Endothelial cell of umbilical vein (primary cell): Measurements from ENCODE around the gene TRIM10. TPM values are rescaled to one million over a fixed set of nuclear protein-coding genes. Genes with fewer than 3 reads are reported as not detected.

Source experiments
- BruUV-seq: library from RNA; stranded (reverse); fragments of 400-500 nt; replicated peaks from 2 replicates; lab custom pipeline; 2021; lab: Mats Ljungman, UMichigan
- CTCF ChIA-PET: fragments of 300-600, 350-600 bp; sonication (Branson Sonifier 250); formaldehyde crosslinking; loops from one replicate; lab custom pipeline; 2021; ENCODE audit warnings: antibody characterized with exemption, inconsistent platforms; lab: Charles Lee
- POLR2A ChIA-PET: fragments of 300-600, 350-600 bp; sonication (Branson Sonifier 250); formaldehyde crosslinking; loops from one replicate; lab custom pipeline; 2021; ENCODE audit warnings: antibody characterized with exemption, inconsistent platforms; lab: Charles Lee
- DNase-seq: peaks from one replicate; pipeline ENCODE4 v3.0.0-alpha.2; 2011; ENCODE audit warnings: low read depth, low spot score
- FAIRE-seq: peaks from 2 replicates; lab custom pipeline; 2011; peaks lifted over from hg19 to GRCh38; lab: Jason Lieb, UNC
- H2AFZ ChIP-seq: 2 replicates; pipeline ENCODE4 v1.6.0; 2012; ENCODE audit warnings: low read depth, low read length, control low read depth, inconsistent platforms
- H3K27ac ChIP-seq: 2 replicates; pipeline ENCODE4 v1.5.1; 2011; ENCODE audit warnings: low read depth, mild to moderate bottlenecking, control low read depth, low read length, moderate library complexity; ENCODE audit not compliant: insufficient read depth
- H3K27me3 ChIP-seq, 2 experiments: 2 replicates each; pipeline versions ENCODE4 v1.6.0 to v1.6.1; 2011; ENCODE audit warnings: low read length in 2 of 2, mixed read lengths in 1 of 2; ENCODE audit not compliant: control insufficient read depth in 2 of 2, insufficient read depth in 2 of 2
- H3K36me3 ChIP-seq, 2 experiments: 2 replicates in 1 of 2; 3 replicates in 1 of 2; pipeline ENCODE4 v1.5.1; 2011; ENCODE audit warnings: low read length in 2 of 2, mild to moderate bottlenecking in 1 of 2, moderate library complexity in 1 of 2; ENCODE audit not compliant: control insufficient read depth in 2 of 2, insufficient read depth in 2 of 2; ENCODE audit errors: extremely low read depth in 1 of 2
- H3K4me1 ChIP-seq: 3 replicates; pipeline ENCODE4 v1.5.1; 2011; ENCODE audit warnings: mild to moderate bottlenecking, low read length; ENCODE audit not compliant: control insufficient read depth, insufficient read depth; ENCODE audit errors: extremely low read depth
- H3K4me2 ChIP-seq: 2 replicates; pipeline ENCODE4 v1.6.1; 2011; ENCODE audit warnings: low read length, control low read depth, mixed read lengths; ENCODE audit not compliant: insufficient read depth
- H3K4me3 ChIP-seq, 3 experiments: fragments of 200-600 bp in 1 of 3; sonication (generic), shearing (Covaris generic) in 1 of 3; replicated peaks in 1 of 3; 2 replicates each; pipeline ENCODE4 v1.5.1; 2011 to 2016; ENCODE audit warnings: control low read depth in 3 of 3, low read length in 3 of 3, mild to moderate bottlenecking in 2 of 3, inconsistent platforms in 1 of 3, low read depth in 1 of 3, moderate library complexity in 1 of 3; ENCODE audit not compliant: insufficient read depth in 1 of 3
- H3K79me2 ChIP-seq: 2 replicates; pipeline ENCODE4 v1.6.0; 2012; ENCODE audit warnings: low read length, inconsistent platforms; ENCODE audit not compliant: control insufficient read depth, insufficient read depth
- H3K9ac ChIP-seq: replicated peaks from 2 replicates; pipeline ENCODE3; 2011; ENCODE audit warnings: low read length, control low read depth; ENCODE audit not compliant: insufficient read depth; ENCODE audit errors: extremely low read depth
- H3K9me1 ChIP-seq: replicated peaks from 3 replicates; pipeline ENCODE4 v1.6.0; 2011; ENCODE audit warnings: mild to moderate bottlenecking, low read length; ENCODE audit not compliant: control insufficient read depth, insufficient read depth; ENCODE audit errors: extremely low read depth
- H3K9me3 ChIP-seq: replicated peaks from 2 replicates; pipeline ENCODE4 v1.5.1; 2012; ENCODE audit warnings: low read length, inconsistent platforms; ENCODE audit not compliant: control insufficient read depth, insufficient read depth
- H4K20me1 ChIP-seq: replicated peaks from 2 replicates; pipeline ENCODE3; 2011; ENCODE audit warnings: mild to moderate bottlenecking, low read length; ENCODE audit not compliant: control insufficient read depth, insufficient read depth; ENCODE audit errors: extremely low read depth
- CTCF ChIP-seq, 2 donors: IDR thresholded peaks; 1 replicate in 1 of 2; 2 replicates in 1 of 2; pipeline ENCODE4 v1.5.1; 2011; ENCODE audit warnings: low read length in 2 of 2, mild to moderate bottlenecking in 2 of 2, moderate library complexity in 2 of 2, control low read depth in 1 of 2, inconsistent platforms in 1 of 2, low read depth in 1 of 2; ENCODE audit not compliant: insufficient read depth in 1 of 2; ENCODE audit errors: extremely low read depth in 1 of 2
- EZH2 ChIP-seq: IDR thresholded peaks from 2 replicates; pipeline ENCODE4 v1.6.1; 2012; ENCODE audit warnings: borderline replicate concordance, low read depth, mild to moderate bottlenecking, moderate library complexity, low read length, inconsistent platforms; ENCODE audit not compliant: severe bottlenecking
- FOS ChIP-seq: IDR thresholded peaks from 2 replicates; pipeline ENCODE4 v1.6.1; 2011; ENCODE audit warnings: mild to moderate bottlenecking, low read length, moderate library complexity, borderline replicate concordance; ENCODE audit not compliant: insufficient read depth
- GATA2 ChIP-seq: IDR thresholded peaks from 2 replicates; pipeline ENCODE4 v1.7.0; 2011; ENCODE audit warnings: low read depth, mild to moderate bottlenecking, moderate library complexity, mixed read lengths, low read length; ENCODE audit not compliant: insufficient read length, insufficient read depth
- JUN ChIP-seq: IDR thresholded peaks from 2 replicates; pipeline ENCODE4 v1.6.1; 2011; ENCODE audit warnings: borderline replicate concordance, low read depth; ENCODE audit not compliant: insufficient read length, insufficient read depth
- MAX ChIP-seq: IDR thresholded peaks from 2 replicates; pipeline ENCODE4 v1.6.1; 2011; ENCODE audit not compliant: insufficient read depth, insufficient read length
- MYC ChIP-seq: IDR thresholded peaks from one replicate; pipeline ENCODE4 v1.6.1; 2011; ENCODE audit warnings: mild to moderate bottlenecking, low read depth, low read length
- POLR2A ChIP-seq: IDR thresholded peaks from 2 replicates; pipeline ENCODE4 v1.6.1; 2012; ENCODE audit warnings: low read depth, mild to moderate bottlenecking, control low read depth, low read length
- POLR2AphosphoS5 ChIP-seq: IDR thresholded peaks from 2 replicates; pipeline ENCODE4 v1.6.1; 2012; ENCODE audit warnings: low read depth, mild to moderate bottlenecking, control low read depth, low read length, moderate library complexity; ENCODE audit not compliant: insufficient read depth
- dilution Hi-C: fragments of 300-500 bp; cut with MboI; formaldehyde crosslinking; loops from one replicate; pipeline ENCODE4 v1.15.0; 2019; ENCODE audit warnings: low sequenced_read_pairs; ENCODE audit not compliant: extremely low pct_ligation_motif_present
- intact Hi-C: fragments of 100-400 bp; cut with micrococcal nuclease; formaldehyde crosslinking; loops from one replicate; pipeline ENCODE4 v1.10.0; 2022
- polyA plus RNA-seq, 4 experiments: library from polyadenylated mRNA; depleted of rRNA in 3 of 4; stranded (reverse) in 3 of 4; unstranded in 1 of 4; fragments of >200 nt; gene quantifications; 2 replicates each; pipeline versions ENCODE4 v1.2.1 to v1.2.3, GENCODE V29; 2011 to 2012; ENCODE audit warnings: missing spikeins in 1 of 4
- total RNA-seq: library from RNA; stranded (reverse); gene quantifications from 2 replicates; pipeline ENCODE4 v1.2.3, GENCODE V29; 2021

Gene TRIM10
- total and polyA plus RNA-seq, 2 donors (not counting 3 experiments of a cell fraction or from before 2014, with no cell fraction given) = not detected

GRCh38 chr6:30162265-30163089, 1.5 kb upstream of the TRIM10 start:
- Histone ChIP-seq H2AFZ (no peak overlapping the region), H3K9ac (no peak overlapping the region), H3K4me2 (no peak overlapping the region), H3K27ac (no peak overlapping the region), H3K9me1 (no peaks in the 10 kb centered on the region), H3K9me3 (no peaks in the 10 kb centered on the region), H3K4me3 (no peak overlapping the region), H3K27me3 (peaks cover 6 to 13% of the 10 kb centered on the region in 2 experiments), H3K79me2 (no peaks in the 10 kb centered on the region), H3K36me3 (no peaks in the 10 kb centered on the region), H3K4me1 (no peaks in the 10 kb centered on the region), H4K20me1 (no peaks in the 10 kb centered on the region)
- no TSS peak for BruUV-seq
- dilution Hi-C loops = no loop called here
- FAIRE-seq (no peak), DNase-seq (no peak)
- intact Hi-C loops = no loop called here
- ChIA-PET POLR2A (no interaction called here), CTCF (no interaction called here)
- TF ChIP-seq EZH2 (no peak), FOS (no peak), MYC (no peak), POLR2A (no peak), GATA2 (no peak), CTCF (IDR thresholded peaks at IDR 0.05; ENCODE audit: extremely low read depth in 1 of 2, insufficient read depth in 1 of 2, low read depth in 1 of 2, low read length in 2 of 2) (no peak), POLR2AphosphoS5 (no peak), MAX (no peak), JUN (no peak)
